Measurements from ENCODE around the gene PCP4L1. TPM values are rescaled to one million over a fixed set of nuclear protein-coding genes. Genes with fewer than 3 reads are reported as not detected.

PCP4L1 gene
- total RNA-seq, 1 donor: not detected

- DNase-seq (ENCODE audit: low read depth): no peak
- TF ChIP-seq, protein P1, sequence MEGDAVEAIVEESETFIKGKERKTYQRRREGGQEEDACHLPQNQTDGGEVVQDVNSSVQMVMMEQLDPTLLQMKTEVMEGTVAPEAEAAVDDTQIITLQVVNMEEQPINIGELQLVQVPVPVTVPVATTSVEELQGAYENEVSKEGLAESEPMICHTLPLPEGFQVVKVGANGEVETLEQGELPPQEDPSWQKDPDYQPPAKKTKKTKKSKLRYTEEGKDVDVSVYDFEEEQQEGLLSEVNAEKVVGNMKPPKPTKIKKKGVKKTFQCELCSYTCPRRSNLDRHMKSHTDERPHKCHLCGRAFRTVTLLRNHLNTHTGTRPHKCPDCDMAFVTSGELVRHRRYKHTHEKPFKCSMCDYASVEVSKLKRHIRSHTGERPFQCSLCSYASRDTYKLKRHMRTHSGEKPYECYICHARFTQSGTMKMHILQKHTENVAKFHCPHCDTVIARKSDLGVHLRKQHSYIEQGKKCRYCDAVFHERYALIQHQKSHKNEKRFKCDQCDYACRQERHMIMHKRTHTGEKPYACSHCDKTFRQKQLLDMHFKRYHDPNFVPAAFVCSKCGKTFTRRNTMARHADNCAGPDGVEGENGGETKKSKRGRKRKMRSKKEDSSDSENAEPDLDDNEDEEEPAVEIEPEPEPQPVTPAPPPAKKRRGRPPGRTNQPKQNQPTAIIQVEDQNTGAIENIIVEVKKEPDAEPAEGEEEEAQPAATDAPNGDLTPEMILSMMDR (IDR thresholded peaks at IDR 0.05; ENCODE audit: insufficient read depth, low read length): no peak
- H3K4me3 ChIP-seq (ENCODE audit: low read depth, low read length): no peak overlapping the region
Measured at GRCh38 chr1:161225178-161225533, 33.4 kb upstream of the PCP4L1 start.

- TF ChIP-seq, protein P1 (IDR thresholded peaks at IDR 0.05; ENCODE audit: insufficient read depth, low read length): peak; percentile 78
- DNase-seq (ENCODE audit: low read depth): peak; percentile 100
- peak within 1 kb of the TSS; percentile 98 for H3K4me3 ChIP-seq (ENCODE audit: low read depth, low read length)
Measured at GRCh38 chr1:161225534-161226319, 32.8 kb upstream of the PCP4L1 start, which contains the start of gene TOMM40L. Gene TOMM40L (plus strand): TSS chr1:161226060. CDS start chr1:161226490, 430 bp downstream.

- H3K4me3 ChIP-seq (ENCODE audit: low read depth, low read length): peak overlapping the region; percentile 98
- TF ChIP-seq, protein P1 (IDR thresholded peaks at IDR 0.05; ENCODE audit: insufficient read depth, low read length): no peak
- no peak for DNase-seq (ENCODE audit: low read depth)
Measured at GRCh38 chr1:161226320-161226711, 32.2 kb upstream of the PCP4L1 start.

DNA sequence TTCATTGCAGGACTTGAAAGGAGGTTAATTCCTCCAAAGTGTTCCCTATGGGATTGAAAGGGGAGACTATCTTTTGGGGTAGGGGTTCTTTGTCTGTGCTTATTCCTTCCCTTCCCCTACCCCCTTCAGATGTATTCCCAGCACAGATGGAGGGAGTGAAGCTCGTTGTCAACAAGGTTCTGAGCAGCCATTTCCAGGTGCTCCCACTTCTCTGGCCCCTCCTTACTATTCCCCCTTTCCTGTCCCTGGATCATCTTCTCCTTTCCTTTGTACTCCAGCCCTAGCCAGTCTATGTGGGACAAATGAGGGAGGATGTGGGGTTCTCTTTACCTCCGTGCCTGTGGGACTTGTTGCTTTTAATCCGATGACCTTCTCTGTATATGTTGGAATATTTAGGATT, 31.8 kb upstream of the PCP4L1 start:
- no peak for DNase-seq (ENCODE audit: low read depth)
- peak overlapping the region; percentile 98 for H3K4me3 ChIP-seq (ENCODE audit: low read depth, low read length)
- TF ChIP-seq, protein P1 (IDR thresholded peaks at IDR 0.05; ENCODE audit: insufficient read depth, low read length): peak; percentile 1

DNA sequence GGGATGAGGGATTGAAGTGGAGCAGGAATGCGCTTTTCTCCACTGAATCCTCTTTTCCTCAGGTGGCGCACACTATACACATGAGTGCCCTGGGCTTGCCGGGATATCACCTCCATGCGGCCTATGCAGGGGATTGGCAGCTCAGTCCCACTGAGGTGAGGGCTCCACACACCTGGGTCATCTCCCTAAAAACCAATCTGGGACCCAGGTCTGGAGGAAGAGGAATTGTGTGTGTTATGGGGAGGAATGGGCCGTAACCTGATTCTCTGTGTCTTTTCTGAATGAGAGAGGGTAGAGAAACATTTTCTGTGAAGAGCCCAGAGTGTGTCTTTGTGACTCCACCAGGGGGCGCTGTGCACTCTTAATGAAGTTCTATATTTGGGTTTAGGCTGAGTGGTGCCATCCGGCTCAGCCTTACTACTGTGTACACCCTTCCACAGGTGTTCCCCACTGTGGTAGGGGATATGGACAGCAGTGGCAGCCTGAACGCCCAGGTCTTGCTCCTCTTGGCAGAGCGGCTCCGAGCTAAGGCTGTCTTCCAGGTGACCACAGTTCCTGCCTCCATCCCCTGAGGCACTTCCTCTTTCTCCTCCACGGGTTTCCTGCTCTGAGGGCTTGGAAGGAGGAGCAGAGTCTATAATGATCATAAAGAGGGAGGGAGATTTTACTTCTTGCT, 31.2 kb upstream of the PCP4L1 start:
- DNase-seq (ENCODE audit: low read depth): peak; percentile 82
- peak overlapping the region; percentile 98 for H3K4me3 ChIP-seq (ENCODE audit: low read depth, low read length)

DNA sequence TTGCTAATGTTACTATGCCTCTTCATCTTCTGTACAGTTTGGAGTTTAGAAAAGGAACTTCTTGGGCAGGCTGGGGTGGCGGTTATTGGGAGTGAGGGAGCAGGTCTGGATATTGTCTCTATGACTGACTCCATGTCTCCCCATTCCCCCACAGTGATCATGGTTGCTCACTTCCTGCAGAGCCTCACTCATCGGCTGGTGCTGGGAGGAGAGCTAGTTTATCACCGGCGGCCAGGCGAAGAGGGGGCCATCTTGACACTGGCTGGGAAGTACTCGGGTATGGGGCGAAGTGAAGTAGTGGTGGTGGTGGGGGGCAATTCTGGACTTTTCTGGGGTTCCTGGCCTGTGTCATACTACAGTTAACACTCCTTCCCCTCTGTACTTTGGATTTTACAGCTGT, 30.5 kb upstream of the PCP4L1 start:
- no peak overlapping the region for H3K4me3 ChIP-seq (ENCODE audit: low read depth, low read length)
- TF ChIP-seq, protein P1 (IDR thresholded peaks at IDR 0.05; ENCODE audit: insufficient read depth, low read length): no peak

More for the DNA sequence above, 31.2 kb upstream of the PCP4L1 start:
- TF ChIP-seq, protein P1 (IDR thresholded peaks at IDR 0.05; ENCODE audit: insufficient read depth, low read length): peak; percentile 72

More for the DNA sequence above, 30.5 kb upstream of the PCP4L1 start:
- DNase-seq (ENCODE audit: low read depth): no peak

All from fibroblast of the aortic adventitia (primary cell).